A549 (cell line): ENCODE measurements around the gene GPR4. TPM values are rescaled to one million over a fixed set of nuclear protein-coding genes. Genes with fewer than 3 reads are reported as not detected.

Experiments
- ATAC-seq, 2 experiments: fragments of 200-7000 bp in 1 of 2; fragments of >200 bp in 1 of 2; cut with Nextera tagmentation in 1 of 2; cut with Tn5 transposase in 1 of 2; 3 replicates each; pipeline versions ENCODE4 v1.8.0 to v1.9.1; 2018 to 2020; ENCODE audit warnings: mild to moderate bottlenecking in 1 of 2, moderate library complexity in 1 of 2
- CTCF ChIA-PET: fragments of 300-600 bp; sonication (Branson Sonifier 250); formaldehyde crosslinking; extraction: SDS; loops from one replicate; lab custom pipeline; 2021; ENCODE audit warnings: antibody characterized with exemption, inconsistent platforms; lab: Yijun Ruan, JAX
- POLR2A ChIA-PET: fragments of 350-600 bp; formaldehyde crosslinking; extraction: SDS; loops from one replicate; lab custom pipeline; 2021; ENCODE audit warnings: antibody characterized with exemption, inconsistent platforms; lab: Yijun Ruan, JAX
- DNase-seq, 2 experiments: peaks; one replicate each; pipeline versions ENCODE4 v3.0.0 to v3.0.0-alpha.2; 2011 to 2016; ENCODE audit warnings: low read depth in 1 of 2, low spot score in 1 of 2
- FAIRE-seq: peaks from 2 replicates; lab custom pipeline; 2011; peaks lifted over from hg19 to GRCh38; lab: Jason Lieb, UNC
- H3K27ac ChIP-seq, 2 experiments: fragments of >200 bp; sonication (Bioruptor Twin); formaldehyde crosslinking; 3 replicates each; pipeline ENCODE4 v1.5.1; 2016 to 2017
- H3K4me1 ChIP-seq: fragments of >200 bp; sonication (Bioruptor Twin); formaldehyde crosslinking; 3 replicates; pipeline ENCODE4 v1.6.1; 2016
- H3K4me2 ChIP-seq: fragments of >200 bp; sonication (Bioruptor Twin); formaldehyde crosslinking; 3 replicates; pipeline ENCODE4 v1.6.1; 2016
- H3K4me3 ChIP-seq: fragments of >200 bp; sonication (Bioruptor Twin); formaldehyde crosslinking; 3 replicates; pipeline ENCODE4 v1.5.1; 2016
- H3K9me3 ChIP-seq: fragments of >200 bp; sonication (Bioruptor Twin); formaldehyde crosslinking; 3 replicates; pipeline ENCODE4 v1.6.1; 2016
- CBX2 ChIP-seq: fragments of 200-600 bp; sonication (generic); IDR thresholded peaks from 2 replicates; pipeline ENCODE4 v1.6.1; 2016; ENCODE audit warnings: low read depth, mild to moderate bottlenecking, borderline replicate concordance
- CBX8 ChIP-seq: fragments of 200-600 bp; sonication (generic); IDR thresholded peaks from 2 replicates; pipeline ENCODE4 v1.6.1; 2016
- EHMT2 ChIP-seq: fragments of 200-600 bp; sonication (generic); IDR thresholded peaks from 2 replicates; pipeline ENCODE4 v1.6.1; 2016; ENCODE audit warnings: antibody characterized with exemption, low read depth, mild to moderate bottlenecking, moderate library complexity
- EP300 ChIP-seq, 2 experiments: fragments of >200 bp; sonication (Bioruptor Twin); formaldehyde crosslinking; IDR thresholded peaks; 2 replicates in 1 of 2; 3 replicates in 1 of 2; pipeline ENCODE4 v1.6.1; 2016 to 2017
- ESRRA ChIP-seq: fragments of 150-350 bp; IDR thresholded peaks from 2 replicates; pipeline ENCODE4 v1.6.1; 2014; ENCODE audit warnings: mild to moderate bottlenecking, low read length, borderline replicate concordance
- FOSB ChIP-seq: fragments of 250-450 bp; sonication (Bioruptor Pico); IDR thresholded peaks from 2 replicates; pipeline ENCODE4 v1.5.0; 2020; ENCODE audit warnings: mild to moderate bottlenecking, moderate library complexity
- HDAC2 ChIP-seq: fragments of 200-600 bp; sonication (generic); IDR thresholded peaks from 2 replicates; pipeline ENCODE4 v1.6.1; 2016
- JUN ChIP-seq, 2 experiments: fragments of >200 bp; sonication (Bioruptor Twin); formaldehyde crosslinking; IDR thresholded peaks; 2 replicates in 1 of 2; 3 replicates in 1 of 2; pipeline ENCODE4 v1.6.1; 2016 to 2017
- KDM5A ChIP-seq: fragments of 200-600 bp; sonication (generic); IDR thresholded peaks from 2 replicates; pipeline ENCODE4 v1.6.1; 2016; ENCODE audit warnings: antibody characterized with exemption, mild to moderate bottlenecking
- MYC ChIP-seq: IDR thresholded peaks from 2 replicates; pipeline ENCODE4 v1.6.1; 2012; ENCODE audit warnings: mild to moderate bottlenecking, inconsistent platforms, low read length, improper control_type of control experiment, borderline replicate concordance
- NPAS2 ChIP-seq: fragments of 250-450 bp; sonication (Bioruptor Pico); IDR thresholded peaks from 2 replicates; pipeline ENCODE4 v1.8.0; 2022; ENCODE audit warnings: mild to moderate bottlenecking, moderate library complexity, borderline replicate concordance
- NR3C1 ChIP-seq: fragments of >200 bp; sonication (Bioruptor Twin); formaldehyde crosslinking; IDR thresholded peaks from 3 replicates; pipeline ENCODE4 v1.6.1; 2017
- PBX3 ChIP-seq: IDR thresholded peaks from 2 replicates; pipeline ENCODE4 v1.6.1; 2012
- PHF8 ChIP-seq: fragments of 200-600 bp; sonication (generic); IDR thresholded peaks from 2 replicates; pipeline ENCODE4 v1.6.1; 2016; ENCODE audit warnings: low read depth, mild to moderate bottlenecking, antibody characterized with exemption, moderate library complexity, borderline replicate concordance
- RARB ChIP-seq: fragments of 250-450 bp; sonication (Bioruptor Pico); IDR thresholded peaks from 2 replicates; pipeline ENCODE4 v1.8.0; 2021; ENCODE audit warnings: mild to moderate bottlenecking, moderate library complexity
- REST ChIP-seq: fragments of 200-600 bp; sonication (generic); IDR thresholded peaks from 2 replicates; pipeline ENCODE4 v1.6.1; 2016; ENCODE audit warnings: antibody characterized with exemption, mild to moderate bottlenecking, moderate library complexity
- RNF2 ChIP-seq: fragments of 200-600 bp; sonication (generic); IDR thresholded peaks from 2 replicates; pipeline ENCODE4 v1.6.1; 2016; ENCODE audit warnings: low read depth, mild to moderate bottlenecking, antibody characterized with exemption, moderate library complexity, borderline replicate concordance
- USF2 ChIP-seq: fragments of 450-650 bp; IDR thresholded peaks from 2 replicates; pipeline ENCODE4 v1.6.1; 2014; ENCODE audit warnings: antibody characterized with exemption
- ZC3H11A ChIP-seq: fragments of 450-650 bp; IDR thresholded peaks from 2 replicates; pipeline ENCODE4 v1.6.1; 2014; ENCODE audit warnings: antibody characterized with exemption, mild to moderate bottlenecking
- ZFP36 ChIP-seq: fragments of 450-650 bp; IDR thresholded peaks from 2 replicates; pipeline ENCODE4 v1.6.1; 2014; ENCODE audit warnings: borderline replicate concordance; ENCODE audit not compliant: partially characterized antibody
- ZSCAN20 ChIP-seq: fragments of 250-450 bp; sonication (Bioruptor Pico); IDR thresholded peaks from 2 replicates; pipeline ENCODE4 v1.8.0; 2022; ENCODE audit warnings: mild to moderate bottlenecking, moderate library complexity
- WGBS: methylation state at CpG from one replicate; pipeline ENCODE4 v1.1.6; 2017; ENCODE audit errors: missing lambda C conversion rate; 5-methylcytosine and 5-hydroxymethylcytosine counted together
- polyA plus RNA-seq, 4 experiments: library from polyadenylated mRNA; depleted of rRNA in 3 of 4; stranded (reverse); fragments of >200 nt; fragmentation: RNase III in 1 of 4; extraction: RNeasy Plus Mini Kit Qiagen cat#74134 plus additional on column Dnase treatment in 1 of 4; gene quantifications; 2 replicates in 3 of 4; 3 replicates in 1 of 4; pipeline ENCODE4 v1.2.3, GENCODE V29; 2011 to 2017

The GPR4 gene
- polyA plus RNA-seq, 2 of the 4 experiments (the other 2 are of a cell fraction) = 0.03 to 0.10 TPM

- TF ChIP-seq HDAC2 (no peak), EHMT2 (no peak), KDM5A (no peak), MYC (no peak), PBX3 (no peak)
- peak overlapping the region; percentile 58 for H3K4me2 ChIP-seq
- H3K9me3 ChIP-seq = no peaks in the 10 kb centered on the region
- WGBS = 14% methylated on average over 22 of the region's 22 CpGs
- ATAC-seq (peak; percentile 14 to 31; a peak in 4 of 6 replicates), FAIRE-seq (no peak), DNase-seq (no peak)
- POLR2A ChIA-PET = interaction anchor here (0.7 kb wide), 1 partner anchor 16 kb away, joined by 3 read pairs; no protein-coding TSS in a partner anchor
- peak overlapping the region; percentile 25; the same call in 2 of the 3 replicates for H3K4me3 ChIP-seq
- CTCF ChIA-PET = interaction anchor here (0.7 to 7.4 kb wide), 12 partner anchors 7 to 385 kb away, joined by 3 to 52 read pairs (median 5); no protein-coding TSS in a partner anchor
- peaks cover 23% of the 10 kb centered on the region for H3K4me1 ChIP-seq
- H3K27ac ChIP-seq = peak overlapping the region; percentile 45 to 66; a peak in 3 of 6 replicates
Observed at GRCh38 chr19:45598267-45599001, 3.6 kb downstream of the GPR4 start.

- no peak overlapping the region for H3K4me3 ChIP-seq
- ChIA-PET POLR2A (interaction anchor here (0.7 kb wide), 1 partner anchor 17 kb away, joined by 3 read pairs; no protein-coding TSS in a partner anchor), CTCF (interaction anchor here (0.6 to 7.4 kb wide), 12 partner anchors 9 to 386 kb away, joined by 3 to 52 read pairs (median 4); no protein-coding TSS in a partner anchor)
- FAIRE-seq (no peak), ATAC-seq (peak in 1 of 2 experiments; percentile 11; a peak in 1 of 6 replicates), DNase-seq (no peak)
- peaks cover 23% of the 10 kb centered on the region for H3K4me1 ChIP-seq
- TF ChIP-seq CBX8 (no peak), RNF2 (no peak), ESRRA (no peak), PHF8 (no peak), FOSB (CRISPR knock-in tag) (no peak), EP300 (IDR thresholded peaks at IDR 0.05) (no peak), USF2 (no peak), ZFP36 (no peak), JUN (IDR thresholded peaks at IDR 0.05) (no peak), CBX2 (no peak), NPAS2 (CRISPR knock-in tag) (no peak), ZSCAN20 (CRISPR knock-in tag) (no peak), ZC3H11A (no peak), NR3C1 (no peak), REST (no peak), RARB (CRISPR knock-in tag) (no peak)
- peak overlapping the region; percentile 58 for H3K4me2 ChIP-seq
- 34% methylated on average over 5 of the region's 5 CpGs for WGBS
- H3K9me3 ChIP-seq = no peaks in the 10 kb centered on the region
- peak overlapping the region; percentile 45 to 66; a peak in 3 of 6 replicates for H3K27ac ChIP-seq
Observed at GRCh38 chr19:45597425-45598111, 4.4 kb downstream of the GPR4 start.
